Measurements from ENCODE around the gene PGLYRP4. TPM values are rescaled to one million over a fixed set of nuclear protein-coding genes. Genes with fewer than 3 reads are reported as not detected.
A peak's percentile ranks its signal among the peaks of the same experiment; 100 is the strongest.
"Not testable (repeated sequence)": the region's sequence is repeated elsewhere in the genome, so short reads cannot be mapped to it uniquely, and the experiment has no call there.

PGLYRP4 gene
- total and polyA plus RNA-seq, 4 donors, result not detected

- WGBS, result 67% methylated on average over 14 of the region's 14 CpGs
- not testable (repeated sequence) for DNase-seq (ENCODE audit: low spot score); H3K4me1 ChIP-seq (ENCODE audit: control insufficient read depth in 4 of 4, insufficient read depth in 4 of 4, low read length in 3 of 4); H3K27ac ChIP-seq (ENCODE audit: low read depth in 1 of 2, low read length in 2 of 2); H3K4me3 ChIP-seq (ENCODE audit: low read depth in 1 of 3, low read length in 3 of 3); H3K9me3 ChIP-seq (ENCODE audit: control insufficient read depth in 4 of 4, low read length in 3 of 4); H3K36me3 ChIP-seq (ENCODE audit: control insufficient read depth in 4 of 4, insufficient read depth in 3 of 4, low read depth in 1 of 4, low read length in 3 of 4); H3K9ac ChIP-seq (ENCODE audit: low read depth in 1 of 2, low read length in 2 of 2)
- H3K27me3 ChIP-seq (ENCODE audit: control insufficient read depth in 4 of 4, insufficient read depth in 4 of 4, low read length in 3 of 4), result peaks cover 0 to 12% (median 2%) of the 10 kb centered on the region in 4 donors
Measured at GRCh38 chr1:153347049-153347448, 1.6 kb downstream of the PGLYRP4 start.

GRCh38 chr1:153346077-153346723 is 2.4 kb downstream of the PGLYRP4 start:
- H3K4me1 ChIP-seq (ENCODE audit: control insufficient read depth in 4 of 4, insufficient read depth in 4 of 4, low read length in 3 of 4), result no peaks in the 10 kb centered on the region
- TF ChIP-seq HNF4A (conservative IDR thresholded peaks at IDR 0.05) (no peak), ATF3 (IDR thresholded peaks at IDR 0.05) (no peak), SP1 (IDR thresholded peaks at IDR 0.05) (no peak), FOXA1 (IDR thresholded peaks at IDR 0.05) (no peak), CTCF (IDR thresholded peaks at IDR 0.05; ENCODE audit: low read depth, low read length, missing input control) (no peak), GABPA (IDR thresholded peaks at IDR 0.05 in 1 of 2, conservative IDR thresholded peaks at IDR 0.05 in 1 of 2) (no peak), ZBTB33 (IDR thresholded peaks at IDR 0.05) (no peak), MAX (IDR thresholded peaks at IDR 0.05) (no peak), RAD21 (IDR thresholded peaks at IDR 0.05) (no peak), RXRA (IDR thresholded peaks at IDR 0.05) (no peak), TAF1 (conservative IDR thresholded peaks at IDR 0.05) (no peak)
- no peak for DNase-seq (ENCODE audit: low spot score)
- peaks cover 0 to 12% (median 2%) of the 10 kb centered on the region in 4 donors for H3K27me3 ChIP-seq (ENCODE audit: control insufficient read depth in 4 of 4, insufficient read depth in 4 of 4, low read length in 3 of 4)
- no peak overlapping the region for H3K4me3 ChIP-seq (ENCODE audit: low read depth in 1 of 3, low read length in 3 of 3)
- H3K27ac ChIP-seq (ENCODE audit: low read depth in 1 of 2, low read length in 2 of 2), result no peak overlapping the region
- 60% methylated on average over 6 of the region's 6 CpGs for WGBS
- no peak overlapping the region for H3K9ac ChIP-seq (ENCODE audit: low read depth in 1 of 2, low read length in 2 of 2)
- H3K36me3 ChIP-seq (ENCODE audit: control insufficient read depth in 4 of 4, insufficient read depth in 3 of 4, low read depth in 1 of 4, low read length in 3 of 4), result no peaks in the 10 kb centered on the region
- H3K9me3 ChIP-seq (ENCODE audit: control insufficient read depth in 4 of 4, low read length in 3 of 4), result no peaks in the 10 kb centered on the region

GRCh38 chr1:153345187-153346076 is 3.2 kb downstream of the PGLYRP4 start:
- Histone ChIP-seq H3K4me1 (ENCODE audit: control insufficient read depth in 4 of 4, insufficient read depth in 4 of 4, low read length in 3 of 4) (no peaks in the 10 kb centered on the region), H3K36me3 (ENCODE audit: control insufficient read depth in 4 of 4, insufficient read depth in 3 of 4, low read depth in 1 of 4, low read length in 3 of 4) (no peaks in the 10 kb centered on the region), H3K27me3 (ENCODE audit: control insufficient read depth in 4 of 4, insufficient read depth in 4 of 4, low read length in 3 of 4) (peaks cover 0 to 5% (median 2%) of the 10 kb centered on the region in 4 donors), H3K9me3 (ENCODE audit: control insufficient read depth in 4 of 4, low read length in 3 of 4) (no peaks in the 10 kb centered on the region), H3K4me3 (ENCODE audit: low read depth in 1 of 3, low read length in 3 of 3) (no peak overlapping the region), H3K27ac (ENCODE audit: low read depth in 1 of 2, low read length in 2 of 2) (no peak overlapping the region), H3K9ac (ENCODE audit: low read depth in 1 of 2, low read length in 2 of 2) (no peak overlapping the region)
- no peak for TF ChIP-seq ZBTB33 (IDR thresholded peaks at IDR 0.05)
- TF ChIP-seq HNF4A (conservative IDR thresholded peaks at IDR 0.05), result no peak
- TF ChIP-seq REST (IDR thresholded peaks at IDR 0.05), result no peak
- TF ChIP-seq RXRA (IDR thresholded peaks at IDR 0.05), result no peak
- peak; percentile 30 for DNase-seq (ENCODE audit: low spot score)
- 82% methylated on average over 14 of the region's 14 CpGs for WGBS

Data from liver (tissue), 9 donors.